H1 (cell line): ENCODE results near the gene RAD51B. TPM values are rescaled to one million over a fixed set of nuclear protein-coding genes. Genes with fewer than 3 reads are reported as not detected.

Source experiments
- KDM4A ChIP-seq: IDR thresholded peaks from one replicate; pipeline ENCODE4 v1.7.1; 2012; ENCODE audit warnings: low read depth, mild to moderate bottlenecking, moderate library complexity, low read length, inconsistent platforms; ENCODE audit not compliant: severe bottlenecking
- KDM5A ChIP-seq: fragments of 200-600 bp; IDR thresholded peaks from 2 replicates; pipeline ENCODE4 v1.7.1; 2012; ENCODE audit warnings: mild to moderate bottlenecking, low read length, inconsistent platforms, mixed read lengths
- RXRA ChIP-seq: IDR thresholded peaks from 2 replicates; pipeline ENCODE4 v1.6.1; 2011; ENCODE audit warnings: low read depth, mild to moderate bottlenecking, low read length, moderate library complexity; ENCODE audit not compliant: insufficient read depth
- SRF ChIP-seq: IDR thresholded peaks from 2 replicates; pipeline ENCODE4 v1.6.1; 2011; ENCODE audit warnings: mild to moderate bottlenecking, low read depth, low read length, moderate library complexity
- polyA plus RNA-seq, 7 experiments: library from polyadenylated mRNA; depleted of rRNA in 3 of 7; stranded (reverse) in 5 of 7; unstranded in 2 of 7; fragments of >200 nt in 5 of 7; fragments of 200-250 nt in 2 of 7; gene quantifications; 1 replicate in 5 of 7; 2 replicates in 1 of 7; 4 replicates in 1 of 7; pipeline versions ENCODE4 v1.2.1 to v1.2.3, GENCODE V29; 2011 to 2013; ENCODE audit warnings: missing spikeins in 2 of 7, mixed read lengths in 2 of 7
- total RNA-seq: library from RNA; stranded (reverse); fragmentation: NEBNext Ultra II Directional; extraction: Animal tissue kit (Norgen Biotek cat#: 25700); gene quantifications from 2 replicates; pipeline ENCODE4 v1.2.1, GENCODE V29; 2021

The RAD51B gene
- total and polyA plus RNA-seq, 2 of the 8 experiments (the other 6 are each of a cell fraction or from before 2014, with no cell fraction given): 3.9 to 14.9 TPM

- TF ChIP-seq KDM5A (no peak), SRF (no peak), RXRA (no peak), KDM4A (no peak)
Measured at GRCh38 chr14:68075382-68076029, 255.9 kb downstream of the RAD51B start (continued).
